AG04449 (cell line): ENCODE results near the gene AFF2.

ENCODE experiments used
- CTCF ChIA-PET: fragments of 350-600 bp; formaldehyde crosslinking; extraction: SDS; loops from one replicate; lab custom pipeline; 2021; ENCODE audit warnings: antibody characterized with exemption; lab: Yijun Ruan, JAX
- POLR2A ChIA-PET: fragments of 400-600, 350-600 bp; formaldehyde crosslinking; extraction: SDS; loops from one replicate; lab custom pipeline; 2020; ENCODE audit warnings: antibody characterized with exemption, inconsistent platforms; lab: Yijun Ruan, JAX
- DNase-seq: peaks from one replicate; pipeline ENCODE4 v3.0.0-alpha.2; 2010; ENCODE audit warnings: low read depth, low spot score
- H3K4me3 ChIP-seq: 2 replicates; pipeline ENCODE4 v1.5.1; 2011; ENCODE audit warnings: low read depth, mild to moderate bottlenecking, control low read depth, low read length
- TF ChIP-seq, protein P1 (sequence below): IDR thresholded peaks from one replicate; pipeline ENCODE4 v1.5.1; 2011; ENCODE audit warnings: mild to moderate bottlenecking, moderate library complexity, low read length, control low read depth, inconsistent platforms; ENCODE audit not compliant: insufficient read depth; ENCODE audit errors: missing control alignments

The AFF2 gene

DNA sequence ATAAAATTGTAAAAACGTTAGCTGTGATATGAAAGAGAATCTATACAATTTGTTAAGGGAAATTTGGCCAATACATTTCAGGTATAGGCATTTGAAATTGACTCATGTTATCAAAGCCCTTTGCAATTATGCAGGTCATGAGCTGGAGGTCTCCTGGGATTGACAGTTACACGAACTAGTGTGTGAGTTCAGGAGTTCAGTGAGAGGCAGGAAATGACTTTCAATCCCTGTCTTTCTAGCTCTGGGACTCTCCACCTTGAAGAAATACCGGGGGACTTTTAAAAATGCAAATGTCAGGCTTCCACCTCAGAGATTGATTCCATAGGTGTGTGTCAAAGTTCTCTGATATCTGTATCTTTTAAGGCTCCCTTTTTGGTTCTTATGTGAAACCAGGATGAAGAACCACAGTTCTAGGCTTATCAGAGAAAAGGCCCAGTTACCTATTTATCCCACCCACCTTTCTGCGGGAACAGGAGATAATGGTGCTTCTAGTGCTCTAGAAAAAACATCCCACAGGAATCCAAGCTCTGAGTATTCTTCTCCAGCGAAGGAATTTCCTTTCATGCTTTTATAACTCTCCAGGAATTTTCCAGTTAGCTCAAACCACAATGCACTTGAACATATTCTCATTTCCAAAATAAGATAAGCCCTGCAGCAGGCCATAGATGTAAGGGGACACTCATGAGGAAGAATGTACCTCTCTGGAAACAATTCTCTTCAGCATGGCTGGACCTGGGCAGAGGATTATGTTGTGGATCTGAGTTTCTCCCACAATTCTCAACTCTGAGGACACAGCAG, 503.6 kb downstream of the AFF2 start:
- POLR2A ChIA-PET, result no interaction called here

DNA sequence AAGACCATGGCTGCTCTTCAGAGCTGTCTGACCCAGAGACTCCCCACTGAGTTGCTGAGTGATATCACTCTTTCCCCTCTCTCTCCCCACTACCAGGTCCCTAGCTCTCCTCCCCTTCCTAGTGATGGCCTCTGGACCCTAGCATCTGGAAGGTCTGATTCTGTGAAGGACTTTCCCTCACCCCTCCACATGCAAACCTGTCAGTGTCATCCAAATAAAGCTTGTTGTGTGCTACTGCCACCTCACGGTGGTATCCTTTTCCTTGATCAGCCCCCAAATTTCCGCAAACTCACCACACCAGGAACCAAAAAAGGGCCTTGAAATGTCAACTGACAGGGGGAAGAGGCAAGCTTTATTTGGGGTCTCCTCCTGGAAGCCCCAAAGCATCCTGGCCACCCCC, 504.5 kb downstream of the AFF2 start:
- ChIA-PET CTCF (no interaction called here), POLR2A (no interaction called here)
- no peak for DNase-seq
- no peak overlapping the region for H3K4me3 ChIP-seq
- TF ChIP-seq, protein P1, sequence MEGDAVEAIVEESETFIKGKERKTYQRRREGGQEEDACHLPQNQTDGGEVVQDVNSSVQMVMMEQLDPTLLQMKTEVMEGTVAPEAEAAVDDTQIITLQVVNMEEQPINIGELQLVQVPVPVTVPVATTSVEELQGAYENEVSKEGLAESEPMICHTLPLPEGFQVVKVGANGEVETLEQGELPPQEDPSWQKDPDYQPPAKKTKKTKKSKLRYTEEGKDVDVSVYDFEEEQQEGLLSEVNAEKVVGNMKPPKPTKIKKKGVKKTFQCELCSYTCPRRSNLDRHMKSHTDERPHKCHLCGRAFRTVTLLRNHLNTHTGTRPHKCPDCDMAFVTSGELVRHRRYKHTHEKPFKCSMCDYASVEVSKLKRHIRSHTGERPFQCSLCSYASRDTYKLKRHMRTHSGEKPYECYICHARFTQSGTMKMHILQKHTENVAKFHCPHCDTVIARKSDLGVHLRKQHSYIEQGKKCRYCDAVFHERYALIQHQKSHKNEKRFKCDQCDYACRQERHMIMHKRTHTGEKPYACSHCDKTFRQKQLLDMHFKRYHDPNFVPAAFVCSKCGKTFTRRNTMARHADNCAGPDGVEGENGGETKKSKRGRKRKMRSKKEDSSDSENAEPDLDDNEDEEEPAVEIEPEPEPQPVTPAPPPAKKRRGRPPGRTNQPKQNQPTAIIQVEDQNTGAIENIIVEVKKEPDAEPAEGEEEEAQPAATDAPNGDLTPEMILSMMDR, result no peak

More for the DNA sequence above, 503.6 kb downstream of the AFF2 start:
- CTCF ChIA-PET, result no interaction called here
- DNase-seq, result no peak
- TF ChIP-seq, protein P1, result no peak
- no peak overlapping the region for H3K4me3 ChIP-seq

DNA sequence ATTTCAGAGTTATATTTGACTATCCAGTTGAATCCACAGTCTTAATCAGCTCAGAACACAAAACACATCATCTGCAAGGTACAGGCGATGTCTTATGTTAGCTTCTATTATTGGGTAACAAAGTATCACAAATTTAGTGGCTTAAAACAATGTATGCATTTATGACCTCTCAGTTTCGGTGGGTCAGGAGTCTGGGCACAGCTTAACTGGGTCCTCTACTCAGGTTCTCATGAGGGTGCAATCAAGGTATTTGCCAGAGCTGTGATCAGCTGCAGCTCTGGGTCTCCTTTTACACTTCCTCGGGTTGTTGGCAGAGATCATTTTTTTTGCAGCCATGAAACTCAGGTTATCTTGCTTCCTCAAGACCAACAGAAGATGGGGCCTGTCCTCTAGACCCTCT, 505.8 kb downstream of the AFF2 start:
- ChIA-PET CTCF (no interaction called here), POLR2A (no interaction called here)
- TF ChIP-seq, protein P1, result no peak
- DNase-seq, result no peak
- H3K4me3 ChIP-seq, result no peak overlapping the region

DNA sequence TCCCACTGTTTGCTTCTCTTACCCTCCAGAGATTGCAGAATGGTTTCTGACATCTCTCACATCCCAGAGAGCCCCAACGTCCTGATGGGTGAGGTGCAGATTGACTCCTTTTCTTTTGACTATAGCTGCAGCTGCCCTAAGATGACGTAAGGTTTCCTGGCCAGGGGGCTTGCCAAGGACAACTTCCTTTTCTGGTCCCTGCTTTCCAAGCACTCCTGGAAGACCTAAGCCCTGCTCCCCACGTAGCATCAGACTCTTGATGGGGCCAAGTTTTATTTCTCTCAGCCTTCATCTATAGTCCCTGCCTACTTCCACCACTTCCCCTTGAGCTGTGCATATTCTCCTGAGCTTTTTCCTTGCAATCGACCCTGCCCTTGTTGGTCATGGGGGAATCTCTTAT, 507.0 kb downstream of the AFF2 start:
- CTCF ChIA-PET, result no interaction called here
- POLR2A ChIA-PET, result no interaction called here
- TF ChIP-seq, protein P1, result no peak
- no peak overlapping the region for H3K4me3 ChIP-seq
- no peak for DNase-seq

DNA sequence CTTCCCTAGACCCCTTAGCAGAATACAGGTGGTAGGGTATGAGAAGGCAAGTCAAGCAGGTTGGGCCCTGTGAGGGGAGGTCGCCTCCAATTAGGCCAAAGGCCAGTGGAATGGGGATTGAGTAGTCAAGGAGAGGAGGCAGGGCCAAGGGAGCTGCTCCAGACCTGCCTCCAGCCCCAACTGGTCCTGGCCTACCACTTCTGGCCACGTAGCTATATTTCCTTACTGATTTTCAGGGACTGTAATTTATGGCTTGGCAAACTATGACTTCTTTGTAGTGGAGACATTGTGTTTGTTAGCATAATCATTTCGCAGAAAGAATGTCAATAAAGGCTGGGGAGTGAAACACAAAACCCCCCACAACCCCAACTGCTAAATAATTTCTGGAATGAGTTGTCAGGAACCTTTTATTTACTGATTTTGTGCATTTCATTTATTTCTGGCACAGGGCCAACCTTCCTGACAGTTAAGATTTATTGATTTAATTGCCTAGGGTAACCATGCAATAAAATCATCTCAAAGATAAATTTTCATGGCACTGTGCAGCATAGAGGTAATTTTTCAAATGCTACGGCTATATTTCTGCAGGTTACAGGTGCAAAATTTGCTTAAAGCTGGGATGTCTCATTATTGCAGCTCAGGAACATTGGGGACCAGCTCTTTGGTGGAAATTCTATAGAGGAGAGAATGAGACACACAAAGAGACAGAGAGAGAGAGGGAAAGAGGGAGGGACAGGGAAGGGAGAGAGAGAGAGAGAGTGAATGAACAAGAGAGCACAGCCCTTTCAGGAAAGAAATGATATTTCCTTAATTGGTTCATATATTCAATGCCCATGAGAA, 509.8 kb downstream of the AFF2 start:
- no peak overlapping the region for H3K4me3 ChIP-seq
- TF ChIP-seq, protein P1, result no peak
- CTCF ChIA-PET, result no interaction called here
- POLR2A ChIA-PET, result no interaction called here
- DNase-seq, result no peak

DNA sequence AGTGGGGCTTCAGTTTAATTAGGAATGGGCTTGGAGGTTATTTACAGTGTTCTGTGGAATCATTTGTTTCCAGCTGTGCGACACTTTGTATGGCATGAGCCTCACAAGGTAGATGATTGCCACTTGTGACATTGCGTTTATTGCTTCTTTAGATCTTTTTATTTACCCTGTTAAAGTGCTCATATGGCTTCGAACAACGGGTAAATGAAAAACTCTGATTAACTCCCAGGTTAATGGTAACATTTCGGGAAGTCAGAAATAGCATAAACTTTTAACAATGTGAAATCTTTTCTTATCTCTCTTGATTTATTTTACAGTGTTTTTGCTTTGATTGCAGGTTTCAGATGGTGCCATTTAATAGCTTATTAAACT, 510.4 kb downstream of the AFF2 start:
- POLR2A ChIA-PET, result no interaction called here
- no peak for DNase-seq

More for the DNA sequence above, 510.4 kb downstream of the AFF2 start:
- CTCF ChIA-PET, result no interaction called here
- TF ChIP-seq, protein P1, result no peak
- no peak overlapping the region for H3K4me3 ChIP-seq
